GM23338 (cell line): ENCODE data around the gene DACT1.
A peak's percentile ranks its signal among the peaks of the same experiment; 100 is the strongest.

ENCODE experiments used
- CREB1 ChIP-seq: fragments of 250-450 bp; sonication (Bioruptor Pico); IDR thresholded peaks from 2 replicates; pipeline ENCODE4 v1.5.0; 2020; ENCODE audit warnings: low read depth, mild to moderate bottlenecking, moderate library complexity
- EZH2 ChIP-seq: fragments of 200-600 bp; sonication (generic); IDR thresholded peaks from one replicate; pipeline ENCODE4 v1.8.0; 2017; ENCODE audit warnings: antibody characterized with exemption, mild to moderate bottlenecking, low read depth; ENCODE audit not compliant: unreplicated experiment
- EZH2phosphoT487 ChIP-seq: fragments of 200-600 bp; sonication (generic); IDR thresholded peaks from one replicate; pipeline ENCODE4 v1.8.1; 2018; ENCODE audit warnings: antibody characterized with exemption; ENCODE audit not compliant: unreplicated experiment
- JUNB ChIP-seq: IDR thresholded peaks from one replicate; pipeline ENCODE4 v1.6.1; 2016; ENCODE audit warnings: antibody characterized with exemption; ENCODE audit not compliant: unreplicated experiment
- NANOG ChIP-seq: IDR thresholded peaks from 2 replicates; pipeline ENCODE4 v1.6.1; 2016; ENCODE audit warnings: antibody characterized with exemption, borderline replicate concordance
- POLR2AphosphoS5 ChIP-seq: IDR thresholded peaks from 2 replicates; pipeline ENCODE4 v1.6.1; 2016; ENCODE audit warnings: antibody characterized with exemption, low read depth
- STAT1 ChIP-seq: IDR thresholded peaks from one replicate; pipeline ENCODE4 v1.6.1; 2016; ENCODE audit warnings: antibody characterized with exemption; ENCODE audit not compliant: unreplicated experiment
- ZNF462 ChIP-seq: fragments of 250-450 bp; sonication (Bioruptor Pico); IDR thresholded peaks from 2 replicates; pipeline ENCODE4 v1.5.0; 2020; ENCODE audit warnings: mild to moderate bottlenecking, moderate library complexity
- TF ChIP-seq, protein P1 (sequence below), 2 experiments: fragments of 200-600 bp in 1 of 2; sonication (generic) in 1 of 2; conservative IDR thresholded peaks; 2 replicates each; pipeline versions ENCODE4 v1.5.1 to v1.6.1; 2016 to 2017; ENCODE audit warnings: antibody characterized with exemption in 2 of 2, low read depth in 2 of 2, mild to moderate bottlenecking in 2 of 2, moderate library complexity in 1 of 2
- TF ChIP-seq, protein P2 (sequence below): IDR thresholded peaks from one replicate; pipeline ENCODE4 v1.6.1; 2018; ENCODE audit warnings: antibody characterized with exemption; ENCODE audit not compliant: unreplicated experiment

- TF ChIP-seq, protein P1, sequence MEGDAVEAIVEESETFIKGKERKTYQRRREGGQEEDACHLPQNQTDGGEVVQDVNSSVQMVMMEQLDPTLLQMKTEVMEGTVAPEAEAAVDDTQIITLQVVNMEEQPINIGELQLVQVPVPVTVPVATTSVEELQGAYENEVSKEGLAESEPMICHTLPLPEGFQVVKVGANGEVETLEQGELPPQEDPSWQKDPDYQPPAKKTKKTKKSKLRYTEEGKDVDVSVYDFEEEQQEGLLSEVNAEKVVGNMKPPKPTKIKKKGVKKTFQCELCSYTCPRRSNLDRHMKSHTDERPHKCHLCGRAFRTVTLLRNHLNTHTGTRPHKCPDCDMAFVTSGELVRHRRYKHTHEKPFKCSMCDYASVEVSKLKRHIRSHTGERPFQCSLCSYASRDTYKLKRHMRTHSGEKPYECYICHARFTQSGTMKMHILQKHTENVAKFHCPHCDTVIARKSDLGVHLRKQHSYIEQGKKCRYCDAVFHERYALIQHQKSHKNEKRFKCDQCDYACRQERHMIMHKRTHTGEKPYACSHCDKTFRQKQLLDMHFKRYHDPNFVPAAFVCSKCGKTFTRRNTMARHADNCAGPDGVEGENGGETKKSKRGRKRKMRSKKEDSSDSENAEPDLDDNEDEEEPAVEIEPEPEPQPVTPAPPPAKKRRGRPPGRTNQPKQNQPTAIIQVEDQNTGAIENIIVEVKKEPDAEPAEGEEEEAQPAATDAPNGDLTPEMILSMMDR (conservative IDR thresholded peaks at IDR 0.05; ENCODE audit: low read depth in 2 of 2), result peak; percentile 64 to 71
- TF ChIP-seq EZH2phosphoT487 (no peak), EZH2 (no peak), JUNB (no peak), CREB1 (CRISPR knock-in tag) (no peak), POLR2AphosphoS5 (no peak), STAT1 (no peak), ZNF462 (CRISPR knock-in tag) (no peak), NANOG (no peak)
- TF ChIP-seq, protein P2, sequence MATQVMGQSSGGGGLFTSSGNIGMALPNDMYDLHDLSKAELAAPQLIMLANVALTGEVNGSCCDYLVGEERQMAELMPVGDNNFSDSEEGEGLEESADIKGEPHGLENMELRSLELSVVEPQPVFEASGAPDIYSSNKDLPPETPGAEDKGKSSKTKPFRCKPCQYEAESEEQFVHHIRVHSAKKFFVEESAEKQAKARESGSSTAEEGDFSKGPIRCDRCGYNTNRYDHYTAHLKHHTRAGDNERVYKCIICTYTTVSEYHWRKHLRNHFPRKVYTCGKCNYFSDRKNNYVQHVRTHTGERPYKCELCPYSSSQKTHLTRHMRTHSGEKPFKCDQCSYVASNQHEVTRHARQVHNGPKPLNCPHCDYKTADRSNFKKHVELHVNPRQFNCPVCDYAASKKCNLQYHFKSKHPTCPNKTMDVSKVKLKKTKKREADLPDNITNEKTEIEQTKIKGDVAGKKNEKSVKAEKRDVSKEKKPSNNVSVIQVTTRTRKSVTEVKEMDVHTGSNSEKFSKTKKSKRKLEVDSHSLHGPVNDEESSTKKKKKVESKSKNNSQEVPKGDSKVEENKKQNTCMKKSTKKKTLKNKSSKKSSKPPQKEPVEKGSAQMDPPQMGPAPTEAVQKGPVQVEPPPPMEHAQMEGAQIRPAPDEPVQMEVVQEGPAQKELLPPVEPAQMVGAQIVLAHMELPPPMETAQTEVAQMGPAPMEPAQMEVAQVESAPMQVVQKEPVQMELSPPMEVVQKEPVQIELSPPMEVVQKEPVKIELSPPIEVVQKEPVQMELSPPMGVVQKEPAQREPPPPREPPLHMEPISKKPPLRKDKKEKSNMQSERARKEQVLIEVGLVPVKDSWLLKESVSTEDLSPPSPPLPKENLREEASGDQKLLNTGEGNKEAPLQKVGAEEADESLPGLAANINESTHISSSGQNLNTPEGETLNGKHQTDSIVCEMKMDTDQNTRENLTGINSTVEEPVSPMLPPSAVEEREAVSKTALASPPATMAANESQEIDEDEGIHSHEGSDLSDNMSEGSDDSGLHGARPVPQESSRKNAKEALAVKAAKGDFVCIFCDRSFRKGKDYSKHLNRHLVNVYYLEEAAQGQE, result no peak
Measured at GRCh38 chr14:58641509-58641908, 3.7 kb downstream of the DACT1 start.
